Prostate gland (tissue), 2 donors: Measurements from ENCODE around the gene TMEM50A. TPM values are rescaled to one million over a fixed set of nuclear protein-coding genes. Genes with fewer than 3 reads are reported as not detected.
"Not testable (repeated sequence)": the region's sequence is repeated elsewhere in the genome, so short reads cannot be mapped to it uniquely, and the experiment has no call there.

Experiments
- DNase-seq: peaks from one replicate; pipeline ENCODE4 v3.0.0-alpha.2; 2019; ENCODE audit warnings: low spot score
- H3K27ac ChIP-seq, 2 donors: fragments of 200-600 bp; sonication (generic); 2 replicates each; pipeline ENCODE4 v1.5.1; 2017 to 2019
- H3K27me3 ChIP-seq: fragments of 200-600 bp; sonication (generic); replicated peaks from 2 replicates; pipeline ENCODE4 v1.5.1; 2019; ENCODE audit not compliant: insufficient read depth
- H3K36me3 ChIP-seq, 2 donors: fragments of 200-600 bp; sonication (generic); 1 replicate in 1 of 2; 2 replicates in 1 of 2; pipeline versions ENCODE4 v1.5.1 to v1.8.1; 2017 to 2019
- H3K4me1 ChIP-seq: fragments of 200-600 bp; sonication (generic); replicated peaks from 2 replicates; pipeline ENCODE4 v1.5.1; 2019
- H3K4me3 ChIP-seq, 2 donors: fragments of 200-600 bp; sonication (generic); 2 replicates each; pipeline ENCODE4 v1.5.1; 2017 to 2019
- H3K9me3 ChIP-seq: fragments of 200-600 bp; sonication (generic); 2 replicates; pipeline ENCODE4 v1.5.1; 2017
- POLR2A ChIP-seq: fragments of 450-650 bp; IDR thresholded peaks from one replicate; pipeline ENCODE4 v1.6.1; 2016; ENCODE audit warnings: antibody characterized with exemption, mild to moderate bottlenecking
- POLR2AphosphoS5 ChIP-seq: sonication (generic); formaldehyde crosslinking; IDR thresholded peaks from one replicate; pipeline ENCODE4 v1.6.1; 2017; ENCODE audit warnings: antibody characterized with exemption
- WGBS: methylation state at CpG from one replicate; pipeline ENCODE4 v1.1.5; 2018; 5-methylcytosine and 5-hydroxymethylcytosine counted together
- intact Hi-C: fragments of 100-400 bp; cut with DNase I; formaldehyde crosslinking; loops from one replicate; pipeline ENCODE4 v1.14.2; 2022
- total RNA-seq, 2 donors: library from RNA; depleted of rRNA; stranded (reverse); fragments of >200 nt; gene quantifications; one replicate each; pipeline ENCODE4 v1.1.0, GENCODE V29; 2016
- TF ChIP-seq, protein P1 (sequence below), 4 experiments: fragments of 200-600 bp in 2 of 4; fragments of 450-650 bp in 2 of 4; sonication (generic) in 2 of 4; IDR thresholded peaks; 1 replicate in 3 of 4; 2 replicates in 1 of 4; pipeline ENCODE4 v1.5.1; 2016 to 2019; ENCODE audit warnings: antibody characterized with exemption in 4 of 4, mild to moderate bottlenecking in 2 of 4, moderate library complexity in 2 of 4

TMEM50A gene
- total RNA-seq, 2 donors from 2014 or later = 70.0 to 90.6 TPM

- 92% methylated on average over 7 of the region's 7 CpGs for WGBS
- Histone ChIP-seq H3K27me3 (no peaks in the 10 kb centered on the region), H3K36me3 (no peaks in the 10 kb centered on the region), H3K9me3 (no peaks in the 10 kb centered on the region), H3K4me3 (no peak overlapping the region), H3K4me1 (peaks cover 5% of the 10 kb centered on the region), H3K27ac (no peak overlapping the region)
- DNase-seq = no peak
- TF ChIP-seq, protein P1, sequence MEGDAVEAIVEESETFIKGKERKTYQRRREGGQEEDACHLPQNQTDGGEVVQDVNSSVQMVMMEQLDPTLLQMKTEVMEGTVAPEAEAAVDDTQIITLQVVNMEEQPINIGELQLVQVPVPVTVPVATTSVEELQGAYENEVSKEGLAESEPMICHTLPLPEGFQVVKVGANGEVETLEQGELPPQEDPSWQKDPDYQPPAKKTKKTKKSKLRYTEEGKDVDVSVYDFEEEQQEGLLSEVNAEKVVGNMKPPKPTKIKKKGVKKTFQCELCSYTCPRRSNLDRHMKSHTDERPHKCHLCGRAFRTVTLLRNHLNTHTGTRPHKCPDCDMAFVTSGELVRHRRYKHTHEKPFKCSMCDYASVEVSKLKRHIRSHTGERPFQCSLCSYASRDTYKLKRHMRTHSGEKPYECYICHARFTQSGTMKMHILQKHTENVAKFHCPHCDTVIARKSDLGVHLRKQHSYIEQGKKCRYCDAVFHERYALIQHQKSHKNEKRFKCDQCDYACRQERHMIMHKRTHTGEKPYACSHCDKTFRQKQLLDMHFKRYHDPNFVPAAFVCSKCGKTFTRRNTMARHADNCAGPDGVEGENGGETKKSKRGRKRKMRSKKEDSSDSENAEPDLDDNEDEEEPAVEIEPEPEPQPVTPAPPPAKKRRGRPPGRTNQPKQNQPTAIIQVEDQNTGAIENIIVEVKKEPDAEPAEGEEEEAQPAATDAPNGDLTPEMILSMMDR (IDR thresholded peaks at IDR 0.05) = no peak
- no peak for TF ChIP-seq POLR2A
- no peak for TF ChIP-seq POLR2AphosphoS5
- intact Hi-C loops = no loop called here
These were observed 22.8 kb downstream of the TMEM50A start for GRCh38 chr1:25360596-25361581.

DNA sequence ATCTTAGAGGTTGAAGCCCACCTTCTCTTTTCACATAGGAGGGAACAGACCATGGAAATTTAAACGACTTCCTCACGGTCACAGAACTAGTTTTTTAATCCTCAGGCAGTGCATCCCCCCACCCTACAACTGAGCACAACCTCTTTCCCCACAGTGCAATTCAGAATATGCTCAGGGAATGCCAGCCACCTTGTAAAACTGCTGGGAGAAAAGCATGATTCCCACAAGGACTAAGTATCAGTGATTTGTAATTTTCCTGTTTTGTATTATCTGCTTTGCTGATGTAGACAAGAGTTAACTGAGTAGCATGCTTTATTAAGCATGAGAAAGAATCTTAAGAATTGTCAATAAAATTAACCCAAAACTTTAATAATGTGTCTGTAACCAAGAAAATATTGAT, 23.8 kb downstream of the TMEM50A start:
- Histone ChIP-seq H3K4me3 (no peak overlapping the region), H3K36me3 (no peaks in the 10 kb centered on the region), H3K4me1 (peaks cover 5% of the 10 kb centered on the region), H3K27ac (peak overlapping the region in 1 of 2 donors; percentile 22), H3K9me3 (no peaks in the 10 kb centered on the region), H3K27me3 (no peaks in the 10 kb centered on the region)
- 48% methylated on average over 2 of the region's 2 CpGs for WGBS
- no peak for TF ChIP-seq POLR2AphosphoS5
- TF ChIP-seq POLR2A = no peak
- TF ChIP-seq, protein P1 (IDR thresholded peaks at IDR 0.05) = no peak
- intact Hi-C loops = no loop called here
- no peak for DNase-seq

- H3K4me3 ChIP-seq, H3K36me3 ChIP-seq, H3K27me3 ChIP-seq, H3K9me3 ChIP-seq, H3K4me1 ChIP-seq, intact Hi-C loops, H3K27ac ChIP-seq, DNase-seq: not testable (repeated sequence)
- WGBS = no CpG with 5 or more reads among the region's 17 CpGs
These were observed 24.8 kb downstream of the TMEM50A start for GRCh38 chr1:25362634-25363559.

GRCh38 chr1:25369241-25369640, 31.1 kb downstream of the TMEM50A start:
- WGBS = 82% methylated on average over 4 of the region's 4 CpGs
- no peak for TF ChIP-seq POLR2AphosphoS5
- no peak for TF ChIP-seq POLR2A
- TF ChIP-seq, protein P1 (IDR thresholded peaks at IDR 0.05) = no peak
- no peak for DNase-seq
- intact Hi-C loops = no loop called here
- no peaks in the 10 kb centered on the region for H3K36me3 ChIP-seq
- no peaks in the 10 kb centered on the region for H3K27me3 ChIP-seq
- no peak overlapping the region for H3K4me3 ChIP-seq
- no peaks in the 10 kb centered on the region for H3K4me1 ChIP-seq
- H3K9me3 ChIP-seq = no peaks in the 10 kb centered on the region
- no peak overlapping the region for H3K27ac ChIP-seq

DNA sequence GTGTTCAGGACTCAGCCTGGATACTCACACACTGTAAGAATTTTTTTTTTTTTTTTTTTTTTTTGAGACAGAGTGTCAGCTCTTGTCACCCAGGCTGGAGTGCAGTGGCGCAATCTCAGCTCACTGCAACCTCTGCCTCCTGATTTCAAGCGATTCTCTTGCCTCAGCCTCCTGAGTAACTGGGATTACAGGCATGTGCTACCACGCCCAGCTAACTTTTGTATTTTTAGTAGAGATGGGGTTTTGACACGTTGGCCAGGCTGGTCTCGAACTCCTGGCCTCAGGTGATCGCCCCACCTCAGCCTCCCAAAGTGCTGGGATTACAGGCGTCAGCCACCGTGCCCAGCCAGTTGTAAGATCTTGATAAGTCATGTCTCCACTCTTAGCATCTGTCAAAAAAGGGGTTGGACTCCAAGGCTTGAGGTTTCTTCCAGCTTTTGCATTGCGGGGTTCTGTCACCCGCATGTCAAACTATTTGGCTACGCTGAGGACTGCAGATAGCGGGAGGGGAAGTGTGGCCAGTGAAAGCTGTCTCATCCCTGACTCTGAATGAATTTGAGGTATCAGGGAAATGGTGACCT, 31.6 kb downstream of the TMEM50A start:
- intact Hi-C loops, H3K9me3 ChIP-seq, H3K4me1 ChIP-seq, H3K36me3 ChIP-seq, H3K4me3 ChIP-seq, H3K27ac ChIP-seq, DNase-seq, H3K27me3 ChIP-seq: not testable (repeated sequence)
- WGBS = 89% methylated on average over 12 of the region's 12 CpGs

- intact Hi-C loops, DNase-seq, H3K36me3 ChIP-seq, H3K4me3 ChIP-seq, H3K27ac ChIP-seq, H3K27me3 ChIP-seq, H3K9me3 ChIP-seq, H3K4me1 ChIP-seq: not testable (repeated sequence)
- 64% methylated on average over 7 of the region's 7 CpGs for WGBS
These were observed 33.6 kb downstream of the TMEM50A start for GRCh38 chr1:25371757-25372156.

GRCh38 chr1:25378367-25378766, 40.2 kb downstream of the TMEM50A start:
- H3K4me3 ChIP-seq, H3K36me3 ChIP-seq, DNase-seq, intact Hi-C loops, H3K27ac ChIP-seq, H3K9me3 ChIP-seq, H3K27me3 ChIP-seq, H3K4me1 ChIP-seq: not testable (repeated sequence)
- 64% methylated on average over 3 of the region's 3 CpGs for WGBS

DNA sequence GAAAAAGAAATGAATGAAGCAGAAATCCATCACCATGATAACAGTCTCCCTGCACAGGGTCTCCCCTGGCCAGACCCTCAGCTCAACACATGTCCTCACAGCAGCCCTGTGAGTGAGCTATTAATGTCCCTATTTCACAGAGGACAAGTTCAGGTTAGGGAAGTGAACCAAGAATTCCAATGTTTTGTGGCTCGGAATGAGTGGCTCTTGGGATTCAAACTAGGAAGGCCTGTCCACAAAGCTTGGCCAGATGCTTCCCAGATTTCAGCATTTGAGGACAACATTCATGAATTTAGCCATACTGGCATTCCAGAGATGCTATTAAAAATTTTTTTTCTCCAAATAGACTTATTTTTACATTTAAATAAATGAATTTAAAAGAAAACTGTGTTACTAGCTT, 44.4 kb downstream of the TMEM50A start:
- H3K4me1 ChIP-seq, H3K4me3 ChIP-seq, H3K27ac ChIP-seq, DNase-seq, intact Hi-C loops, H3K9me3 ChIP-seq, H3K27me3 ChIP-seq, H3K36me3 ChIP-seq: not testable (repeated sequence)
- WGBS = 94% methylated on average over 1 of the region's 1 CpG
